ES-I3 (cell line): ENCODE results near the gene RALGAPA1.
"Not testable (repeated sequence)": the region's sequence is repeated elsewhere in the genome, so short reads cannot be mapped to it uniquely, and the experiment has no call there.

Source experiments
- H3K36me3 ChIP-seq: 2 replicates; pipeline ENCODE4 v1.6.1; 2013; ENCODE audit warnings: mild to moderate bottlenecking, low read length, control low read depth, moderate library complexity; ENCODE audit not compliant: insufficient read depth
- H3K4me1 ChIP-seq: 2 replicates; pipeline ENCODE4 v1.6.1; 2013; ENCODE audit warnings: mild to moderate bottlenecking, control low read depth, low read length; ENCODE audit not compliant: insufficient read depth
- H3K9ac ChIP-seq: 2 replicates; pipeline ENCODE4 v1.6.1; 2013; ENCODE audit warnings: low read depth, mild to moderate bottlenecking, low read length, moderate library complexity
- H3K9me3 ChIP-seq: 2 replicates; pipeline ENCODE4 v1.6.1; 2013; ENCODE audit warnings: mild to moderate bottlenecking, low read length, moderate library complexity; ENCODE audit not compliant: control insufficient read depth, insufficient read depth

RALGAPA1 gene

DNA sequence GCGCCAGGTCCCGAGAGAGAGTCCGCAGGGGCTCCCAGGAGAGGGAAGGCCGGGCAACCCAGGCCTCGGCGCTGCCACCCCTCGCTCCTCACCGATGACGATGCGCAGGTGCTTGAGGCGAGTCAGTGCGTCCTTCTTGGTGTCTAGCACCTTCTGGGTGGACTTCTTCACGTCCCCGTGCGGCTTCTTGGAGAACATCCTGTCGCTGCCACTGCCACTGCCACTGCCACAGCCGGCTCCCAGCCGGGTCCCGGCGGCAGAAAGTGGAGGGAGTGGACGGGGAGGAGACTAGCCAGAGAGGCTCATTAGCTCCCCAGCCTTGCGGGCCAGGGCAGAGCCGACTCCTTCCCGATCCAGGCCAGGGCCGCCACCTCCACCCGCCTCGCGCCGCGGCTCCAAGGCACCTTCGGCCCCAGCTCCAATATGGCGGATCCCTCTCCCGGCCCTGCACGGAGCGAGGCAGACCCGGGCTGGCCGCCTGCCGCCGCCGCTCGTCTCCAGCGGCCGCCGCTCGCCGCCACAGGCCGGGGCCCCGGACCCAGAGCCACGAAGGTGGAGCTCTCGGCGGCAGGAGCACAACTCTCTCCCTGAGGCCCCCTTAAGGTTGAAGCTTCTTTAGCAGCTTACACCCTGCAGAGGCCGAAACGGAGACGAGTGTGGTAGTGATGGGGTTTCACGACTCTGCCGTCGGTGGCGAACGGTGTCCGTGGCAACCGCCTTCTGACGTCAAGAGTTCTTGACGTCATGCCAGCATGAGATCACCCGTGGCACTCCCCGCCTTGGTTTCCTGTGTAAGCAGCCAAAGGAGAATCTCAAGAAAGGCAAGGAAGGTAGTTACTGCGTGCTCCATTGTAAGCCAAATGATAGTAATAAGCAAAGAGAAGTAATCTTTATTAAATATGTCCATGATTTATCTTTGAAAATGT, at the start of gene RALGAPA1:
Gene RALGAPA1, minus strand, starts transcription at position 658 of the 926 bp plus-strand sequence. Its CDS starts 460 bp downstream, at position 198.
- not testable (repeated sequence) for H3K4me1 ChIP-seq

DNA sequence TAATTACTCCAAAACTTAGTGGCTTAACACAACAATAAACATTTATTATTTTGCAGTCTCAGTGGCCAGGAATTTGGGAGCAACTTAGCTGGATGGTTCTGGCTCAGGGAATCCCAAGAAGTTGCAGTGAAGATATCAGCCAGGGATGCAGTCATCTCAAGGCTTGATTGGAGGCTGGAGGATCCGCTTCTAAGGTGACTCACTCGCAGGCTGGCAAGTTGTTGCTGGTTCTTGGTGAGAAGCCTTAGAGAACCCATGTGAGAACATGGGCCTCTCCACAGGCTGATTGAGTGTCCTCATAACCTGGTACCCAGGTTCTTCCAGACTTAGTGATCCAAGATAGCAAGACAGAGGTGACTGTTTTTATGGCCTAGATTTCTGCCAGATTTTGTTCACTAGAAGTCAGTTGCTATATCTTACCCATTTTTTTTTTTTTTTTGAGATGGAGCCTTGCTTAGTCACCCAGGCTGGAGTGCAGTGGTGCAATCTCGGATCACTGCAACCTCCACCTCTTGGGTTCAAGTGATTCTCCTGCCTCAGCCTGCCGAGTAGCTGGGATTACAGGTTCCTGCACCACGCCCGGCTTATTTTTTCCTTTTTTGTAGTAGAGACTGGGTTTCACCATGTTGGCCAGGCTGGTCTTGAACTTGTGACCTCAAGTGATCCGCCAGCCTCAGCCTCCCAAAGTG, 49.6 kb upstream of the RALGAPA1 start:
- H3K4me1 ChIP-seq = no peaks in the 10 kb centered on the region
- H3K9ac ChIP-seq = no peak overlapping the region
- H3K36me3 ChIP-seq = no peaks in the 10 kb centered on the region
- no peaks in the 10 kb centered on the region for H3K9me3 ChIP-seq

More for the DNA sequence above, at the start of gene RALGAPA1:
- not testable (repeated sequence) for H3K9me3 ChIP-seq, H3K36me3 ChIP-seq
- H3K9ac ChIP-seq = peak within 1 kb of the TSS; percentile 80

DNA sequence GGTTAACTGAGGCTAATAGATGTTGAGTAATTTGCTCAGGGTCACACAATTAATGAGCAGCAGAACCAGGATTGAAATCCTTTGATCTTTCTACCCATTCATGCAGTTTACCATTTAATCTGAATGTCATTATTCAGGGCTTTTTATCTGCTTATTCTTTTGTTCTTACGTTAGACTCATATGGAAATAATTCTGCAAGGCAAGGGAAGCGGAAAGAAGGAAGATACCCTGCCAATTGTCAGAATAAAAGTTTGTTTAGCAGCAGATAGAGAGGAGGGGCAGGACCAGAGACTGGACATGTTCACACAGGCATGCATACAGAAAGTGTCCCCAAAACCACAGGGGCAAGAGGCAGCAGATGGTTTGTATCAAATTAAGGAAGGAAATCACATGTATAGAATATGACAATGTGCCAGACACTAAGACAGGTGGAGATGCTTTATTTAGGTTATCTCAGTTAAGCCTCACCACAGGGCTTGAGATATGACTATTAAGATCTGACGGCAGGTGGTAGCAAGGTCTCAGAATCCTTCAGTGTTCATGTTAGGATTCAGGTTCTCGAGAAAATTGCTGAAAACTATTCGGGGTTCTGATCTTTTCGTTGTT, 46.9 kb upstream of the RALGAPA1 start:
- H3K36me3 ChIP-seq = peaks cover 5% of the 10 kb centered on the region; the same call in 1 of the 2 replicates
- H3K9me3 ChIP-seq = no peaks in the 10 kb centered on the region
- no peaks in the 10 kb centered on the region for H3K4me1 ChIP-seq
- H3K9ac ChIP-seq = no peak overlapping the region

DNA sequence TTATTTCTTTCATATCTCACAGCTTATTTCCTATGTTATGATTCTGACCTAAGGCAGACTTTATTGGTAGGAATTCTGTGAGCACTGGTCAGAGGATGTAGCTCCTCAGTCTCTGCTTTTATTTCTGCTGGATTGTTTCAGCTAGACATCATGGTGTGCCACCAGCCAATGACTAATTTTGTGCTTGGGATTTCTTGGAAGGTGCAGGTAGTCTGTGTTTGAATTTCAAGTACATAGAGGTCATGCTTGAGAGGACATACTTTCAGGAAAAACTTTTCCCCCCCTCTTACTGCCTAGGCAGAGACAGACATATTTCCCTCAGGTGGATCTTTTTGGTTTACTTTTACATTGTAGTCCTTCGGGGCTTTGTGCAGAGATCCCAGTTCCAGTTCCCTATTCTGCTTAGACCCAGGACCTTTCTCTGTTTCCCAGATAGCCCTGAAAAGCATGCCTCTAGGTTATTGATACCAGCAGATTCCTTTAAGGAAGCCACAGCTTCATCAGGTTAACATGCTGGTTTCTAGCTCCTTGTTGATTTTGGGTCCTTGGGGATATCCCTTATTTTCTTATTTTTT, 45.7 kb upstream of the RALGAPA1 start:
- Histone ChIP-seq H3K4me1 (no peaks in the 10 kb centered on the region), H3K9me3 (no peaks in the 10 kb centered on the region), H3K9ac (no peak overlapping the region), H3K36me3 (peaks cover 5% of the 10 kb centered on the region; the same call in 1 of the 2 replicates)

DNA sequence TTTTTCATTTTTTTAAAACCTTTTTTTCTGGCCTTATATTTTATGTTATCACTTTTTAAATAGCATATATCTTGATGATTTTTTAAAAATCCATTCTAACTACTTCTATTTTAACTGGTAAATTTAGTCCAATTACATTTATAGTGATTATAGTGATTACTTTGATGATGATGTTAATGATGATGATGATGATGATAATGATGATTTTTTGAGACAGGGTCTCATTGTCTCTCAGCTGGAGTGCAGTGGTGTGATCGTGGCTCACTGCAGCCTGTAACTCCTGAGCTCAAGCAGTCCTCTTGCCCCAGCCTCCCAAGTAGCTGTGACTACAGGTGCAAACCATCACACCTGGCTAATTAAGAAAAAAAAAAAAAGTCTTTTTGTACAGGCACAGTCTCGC, 44.1 kb upstream of the RALGAPA1 start:
- no peak overlapping the region for H3K9ac ChIP-seq
- H3K4me1 ChIP-seq = no peaks in the 10 kb centered on the region
- H3K9me3 ChIP-seq = no peaks in the 10 kb centered on the region
- peaks cover 5% of the 10 kb centered on the region; the same call in 1 of the 2 replicates for H3K36me3 ChIP-seq

DNA sequence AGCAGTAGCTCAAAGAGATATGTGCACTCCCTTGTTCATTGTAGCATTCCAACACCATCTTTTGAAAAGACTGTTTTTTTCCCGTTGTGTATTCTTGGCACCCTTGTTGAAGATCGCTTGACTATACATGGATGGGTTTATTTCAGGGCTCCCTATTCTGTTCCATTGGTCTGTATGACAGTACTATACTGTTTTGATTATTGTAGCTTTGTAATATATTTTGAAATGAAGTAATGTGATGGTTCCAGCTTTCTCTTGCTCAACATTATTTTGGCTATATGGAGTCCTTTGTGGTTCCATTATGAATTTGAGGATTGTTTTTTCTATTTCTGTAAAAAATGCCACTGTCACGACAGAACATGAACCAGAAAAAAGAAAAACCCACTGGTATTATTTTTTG, 42.7 kb upstream of the RALGAPA1 start:
- H3K9me3 ChIP-seq = no peaks in the 10 kb centered on the region
- H3K4me1 ChIP-seq = no peaks in the 10 kb centered on the region
- peaks cover 5% of the 10 kb centered on the region; the same call in 1 of the 2 replicates for H3K36me3 ChIP-seq
- H3K9ac ChIP-seq = no peak overlapping the region

DNA sequence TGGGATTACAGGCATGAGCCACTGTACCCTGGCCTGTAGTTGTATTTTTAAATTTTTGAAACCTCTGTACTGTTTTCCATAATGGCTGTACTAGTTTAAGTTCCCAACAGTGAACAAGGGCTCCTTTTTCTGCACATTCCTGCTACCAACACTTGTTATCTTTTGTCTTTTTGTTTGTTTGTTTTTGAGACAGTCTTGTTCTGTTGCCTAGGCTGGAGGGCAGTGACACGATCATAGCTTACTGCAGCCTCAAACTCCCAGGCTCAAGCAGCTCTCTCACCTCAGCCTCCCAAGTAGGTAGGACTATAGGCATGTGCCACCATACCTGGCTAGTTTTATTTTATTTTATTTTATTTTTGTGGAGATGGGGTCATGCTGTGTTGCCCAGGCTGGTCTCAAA, 40.0 kb upstream of the RALGAPA1 start:
- H3K36me3 ChIP-seq = peaks cover 5% of the 10 kb centered on the region; the same call in 1 of the 2 replicates
- no peak overlapping the region for H3K9ac ChIP-seq
- H3K4me1 ChIP-seq = no peaks in the 10 kb centered on the region
- H3K9me3 ChIP-seq = no peaks in the 10 kb centered on the region

DNA sequence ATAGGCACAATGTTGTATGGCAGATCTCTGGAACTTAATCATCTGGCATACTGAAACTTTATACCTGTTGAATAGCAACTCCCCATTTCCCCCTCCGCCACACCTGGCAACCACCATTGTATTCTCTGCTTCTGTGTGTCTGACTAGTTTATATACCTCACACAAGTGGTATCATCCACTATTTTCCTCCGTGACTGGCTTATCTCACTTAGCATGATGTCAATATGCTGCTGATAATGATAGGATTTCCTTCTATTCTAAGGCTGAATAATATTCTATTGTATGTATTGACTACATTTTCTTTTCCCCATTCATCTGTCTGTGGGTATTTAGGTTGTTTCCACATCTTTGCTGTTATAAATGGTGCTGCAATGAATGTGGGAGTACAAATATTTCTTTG, 38.5 kb upstream of the RALGAPA1 start:
- peaks cover 5% of the 10 kb centered on the region; the same call in 1 of the 2 replicates for H3K36me3 ChIP-seq
- no peak overlapping the region for H3K9ac ChIP-seq
- no peaks in the 10 kb centered on the region for H3K4me1 ChIP-seq
- H3K9me3 ChIP-seq = no peaks in the 10 kb centered on the region

DNA sequence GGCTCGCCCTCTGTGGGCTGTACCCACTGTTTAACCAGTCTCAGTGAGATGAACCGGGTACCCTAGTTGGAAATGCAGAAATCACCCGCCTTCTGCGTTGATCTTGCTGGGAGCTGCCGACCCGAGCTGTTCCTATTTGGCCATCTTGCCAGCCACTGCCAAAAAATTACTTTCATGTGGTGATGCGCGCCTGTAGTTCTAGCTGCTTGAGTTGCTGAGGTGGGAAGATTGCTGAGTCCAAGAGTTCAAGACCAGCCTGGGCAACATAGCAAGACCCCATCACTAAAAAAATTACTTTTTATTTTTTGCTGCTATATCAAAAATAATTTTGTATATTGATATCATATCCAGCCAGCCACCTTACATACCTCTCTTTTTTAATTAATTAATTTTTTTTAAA, 35.4 kb upstream of the RALGAPA1 start:
- H3K36me3 ChIP-seq = no peaks in the 10 kb centered on the region
- no peak overlapping the region for H3K9ac ChIP-seq
- no peaks in the 10 kb centered on the region for H3K9me3 ChIP-seq
- H3K4me1 ChIP-seq = no peaks in the 10 kb centered on the region

DNA sequence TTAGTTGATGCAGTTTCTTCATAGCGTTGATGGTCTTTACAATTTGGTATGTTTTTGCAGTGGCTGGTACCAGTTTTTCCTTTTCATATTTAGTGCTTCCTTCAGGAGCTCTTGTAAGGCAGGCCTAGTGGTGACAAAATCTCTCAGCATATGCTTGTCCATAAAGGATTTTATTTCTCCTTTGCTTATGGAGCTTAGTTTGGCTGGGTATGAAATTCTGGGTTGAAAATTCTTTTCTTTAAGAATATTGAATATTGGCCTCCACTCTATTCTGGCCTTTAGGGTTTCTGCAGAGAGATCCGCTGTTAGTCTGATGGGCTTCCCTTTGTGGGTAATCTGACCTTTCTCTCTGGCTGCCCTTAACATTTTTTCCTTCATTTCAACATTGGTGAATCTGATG, 33.1 kb upstream of the RALGAPA1 start:
- not testable (repeated sequence) for H3K4me1 ChIP-seq, H3K9ac ChIP-seq, H3K36me3 ChIP-seq, H3K9me3 ChIP-seq

DNA sequence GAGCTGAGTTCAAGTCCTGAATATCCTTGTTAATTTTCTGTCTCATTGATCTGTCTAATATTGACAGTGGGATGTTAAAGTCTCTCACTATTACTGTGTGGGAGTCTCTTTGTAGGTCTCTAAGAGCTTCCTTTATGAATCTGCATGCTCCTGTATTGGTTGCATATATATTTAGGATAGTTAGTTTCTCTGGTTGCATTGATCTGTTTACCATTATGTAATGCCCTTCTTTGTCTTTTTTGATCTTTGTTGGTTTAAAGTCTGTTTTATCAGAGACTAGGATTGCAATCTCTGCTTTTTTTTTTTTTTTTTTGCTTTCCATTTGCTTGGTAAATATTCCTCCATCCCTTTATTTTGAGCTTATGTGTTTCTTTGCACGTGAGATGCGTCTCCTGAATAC, 32.6 kb upstream of the RALGAPA1 start:
- not testable (repeated sequence) for H3K36me3 ChIP-seq, H3K9ac ChIP-seq, H3K4me1 ChIP-seq, H3K9me3 ChIP-seq

DNA sequence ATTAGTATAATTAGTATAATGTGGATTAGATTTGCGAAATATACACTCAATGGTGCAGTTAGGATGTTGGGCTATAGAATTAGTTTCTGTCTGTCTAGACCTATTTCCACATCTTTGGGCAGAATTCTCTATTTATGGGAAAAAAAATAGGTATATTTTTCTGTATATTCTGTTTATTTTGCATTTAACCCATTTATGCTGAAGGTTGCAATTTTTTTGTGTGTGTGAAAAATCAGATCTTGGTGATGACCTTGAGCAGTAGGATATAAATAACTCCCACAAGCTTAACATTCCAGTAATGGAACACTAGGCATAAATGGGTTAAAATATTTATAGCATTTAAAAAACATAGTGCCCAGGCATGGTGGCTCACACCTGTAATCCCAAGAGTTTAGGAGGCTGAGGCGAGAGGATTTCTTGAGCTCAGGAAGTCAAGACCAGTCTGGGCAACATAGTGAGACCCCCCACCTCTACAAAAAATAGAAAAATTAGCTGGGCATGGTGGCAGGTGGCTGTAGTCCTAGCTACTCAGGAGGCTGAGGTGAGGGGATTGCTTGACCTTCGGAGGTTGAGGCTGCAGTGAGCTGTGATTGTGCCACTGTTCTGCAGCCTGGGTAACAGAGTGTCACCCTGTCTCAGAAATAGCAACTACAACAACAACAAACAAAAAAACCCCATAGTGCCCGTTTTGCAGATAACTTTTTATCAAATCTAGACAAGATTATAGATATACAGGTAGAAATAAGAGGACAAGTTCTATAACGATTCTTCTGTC, 26.3 kb upstream of the RALGAPA1 start:
- Histone ChIP-seq H3K36me3 (no peaks in the 10 kb centered on the region; the same call in 1 of the 2 replicates), H3K4me1 (no peaks in the 10 kb centered on the region), H3K9me3 (no peaks in the 10 kb centered on the region), H3K9ac (no peak overlapping the region)

DNA sequence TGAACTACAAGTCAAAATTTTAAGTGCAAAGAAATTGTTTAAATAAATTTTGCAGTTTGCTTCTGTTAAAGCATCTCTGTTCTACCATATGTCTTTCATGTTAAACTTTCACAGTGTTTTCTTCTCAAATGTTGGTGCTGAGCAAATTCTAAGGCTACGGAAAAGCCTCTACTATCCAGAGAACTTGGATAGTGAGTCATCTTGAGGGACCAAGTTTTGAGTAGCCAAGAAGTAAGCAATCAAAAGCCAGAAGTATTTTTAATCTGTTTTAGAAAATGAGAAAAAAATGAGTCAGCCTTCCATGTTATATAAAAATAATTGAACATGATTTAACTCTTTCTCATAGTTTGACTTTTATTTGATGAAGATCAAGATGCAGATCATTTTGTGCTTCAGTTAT, 20.4 kb upstream of the RALGAPA1 start:
- Histone ChIP-seq H3K9me3 (no peaks in the 10 kb centered on the region), H3K36me3 (no peaks in the 10 kb centered on the region; the same call in 1 of the 2 replicates), H3K9ac (no peak overlapping the region), H3K4me1 (no peaks in the 10 kb centered on the region)
